Fibroblast of skin of left quadriceps (primary cell): ENCODE measurements around the gene SERPINE1.
A peak's percentile ranks its signal among the peaks of the same experiment; 100 is the strongest.
"Not testable (repeated sequence)": the region's sequence is repeated elsewhere in the genome, so short reads cannot be mapped to it uniquely, and the experiment has no call there.

Experiments
- DNase-seq, 2 experiments: peaks; one replicate each; pipeline ENCODE4 v3.0.0-alpha.2; 2013; ENCODE audit warnings: low read depth in 2 of 2

Gene SERPINE1

GRCh38 chr7:101122933-101123702 is 3.8 kb upstream of the SERPINE1 start:
- no peak for DNase-seq

GRCh38 chr7:101123703-101124068 is 3.2 kb upstream of the SERPINE1 start:
- no peak for DNase-seq

- DNase-seq = no peak
These were observed 2.4 kb upstream of the SERPINE1 start for GRCh38 chr7:101124376-101125056.

GRCh38 chr7:101125989-101126650 is 784 bp upstream of the SERPINE1 start:
- no peak for DNase-seq

- DNase-seq = no peak
These were observed 646 bp downstream of the SERPINE1 start for GRCh38 chr7:101127460-101128039.

GRCh38 chr7:101128040-101128834 is 1.3 kb downstream of the SERPINE1 start:
- no peak for DNase-seq

GRCh38 chr7:101129603-101130117 is 2.8 kb downstream of the SERPINE1 start:
- DNase-seq = no peak

- DNase-seq = not testable (repeated sequence)
These were observed 6.0 kb downstream of the SERPINE1 start for GRCh38 chr7:101132626-101133600.

GRCh38 chr7:101133621-101134398 is 6.9 kb downstream of the SERPINE1 start:
- no peak for DNase-seq

GRCh38 chr7:101134399-101134980 is 7.6 kb downstream of the SERPINE1 start:
- peak; percentile 66 for DNase-seq

GRCh38 chr7:101137651-101138212 is 10.8 kb downstream of the SERPINE1 start:
- DNase-seq = no peak

GRCh38 chr7:101138213-101138870 is 11.4 kb downstream of the SERPINE1 start:
- DNase-seq = peak; percentile 91 to 92

GRCh38 chr7:101140339-101140699 is 13.4 kb downstream of the SERPINE1 start:
- DNase-seq = no peak

GRCh38 chr7:101140746-101141382 is 14.0 kb downstream of the SERPINE1 start:
- DNase-seq = no peak

GRCh38 chr7:101151908-101152651 is 25.2 kb downstream of the SERPINE1 start:
- no peak for DNase-seq

GRCh38 chr7:101153969-101154692 is 27.2 kb downstream of the SERPINE1 start, which contains the start of gene AP1S1:
AP1S1 (plus strand) TSS chr7:101154476; CDS start chr7:101154515, 39 bp downstream.
- peak; percentile 86 to 89 for DNase-seq
